Testis (tissue), 2 donors: ENCODE results near the gene ADCY5.

ENCODE experiments used
- CTCF ChIP-seq, 3 experiments: fragments of 450-650 bp in 2 of 3; fragments of 200-600 bp in 1 of 3; sonication (generic) in 1 of 3; IDR thresholded peaks; one replicate each; pipeline ENCODE4 v1.5.1; 2016 to 2019; ENCODE audit warnings: antibody characterized with exemption in 3 of 3, mild to moderate bottlenecking in 2 of 3, moderate library complexity in 1 of 3
- POLR2A ChIP-seq: fragments of 450-650 bp; IDR thresholded peaks from one replicate; pipeline ENCODE4 v1.6.1; 2017; ENCODE audit warnings: antibody characterized with exemption, mild to moderate bottlenecking, moderate library complexity

DNA sequence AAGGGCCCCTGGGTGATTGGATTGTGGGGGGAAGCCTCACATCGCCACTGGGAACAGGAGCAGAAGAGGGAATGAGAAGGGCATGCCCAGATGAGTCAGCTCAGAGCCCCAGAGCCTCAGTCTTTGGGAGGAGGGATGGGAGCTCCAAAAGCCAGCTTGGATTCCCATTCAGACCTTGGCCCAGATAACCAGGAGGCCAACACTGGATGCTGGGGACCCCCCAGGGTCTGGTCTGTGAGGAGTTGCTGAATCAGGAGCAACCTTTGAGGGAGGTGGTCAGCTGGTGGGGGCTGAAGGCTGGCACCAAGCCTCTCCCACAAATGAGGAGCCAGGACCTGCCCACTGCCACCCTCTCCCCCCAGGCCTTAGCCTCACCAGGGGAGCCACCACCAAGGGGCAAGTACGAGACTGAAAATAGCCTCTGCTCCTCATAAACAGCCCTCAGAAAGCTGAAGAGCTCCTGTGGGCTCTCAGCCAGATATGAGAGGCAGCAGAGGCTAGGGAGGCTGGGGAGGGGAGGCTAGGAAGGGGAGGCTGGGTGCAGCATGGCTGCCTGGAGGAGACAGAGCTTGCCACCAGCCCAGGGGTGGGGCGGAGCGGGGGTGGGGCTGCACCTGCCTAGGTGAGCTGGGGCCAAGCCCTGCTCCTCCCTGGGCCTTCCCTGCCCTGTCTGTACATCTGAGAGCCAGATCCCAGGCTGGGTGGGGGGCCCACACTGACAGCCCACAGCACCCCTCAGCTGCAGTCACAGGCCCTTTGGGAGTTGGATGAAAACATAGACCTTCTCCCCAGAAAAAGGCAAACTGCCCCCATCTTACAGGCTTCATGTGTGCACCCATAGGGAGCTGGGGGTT is 147.3 kb downstream of the ADCY5 start:
- TF ChIP-seq CTCF (IDR thresholded peaks at IDR 0.05) (no peak), POLR2A (no peak)
